ENCODE measurements around the gene FBXO7.

FBXO7 gene

GRCh38 chr22:32492111-32492510, 17.5 kb downstream of the FBXO7 start:
- DNase-seq = no peak

GRCh38 chr22:32493551-32493950, 18.9 kb downstream of the FBXO7 start:
- no peak for DNase-seq

GRCh38 chr22:32494971-32495370, 20.4 kb downstream of the FBXO7 start:
- no peak for DNase-seq

GRCh38 chr22:32499666-32500065, 25.1 kb downstream of the FBXO7 start:
- DNase-seq = no peak

GRCh38 chr22:32501836-32502752, 27.5 kb downstream of the FBXO7 start:
- no peak for DNase-seq

- DNase-seq = no peak
These were observed 34.4 kb downstream of the FBXO7 start for GRCh38 chr22:32509045-32509444.

GRCh38 chr22:32511274-32511673, 36.7 kb downstream of the FBXO7 start:
- DNase-seq = no peak

GRCh38 chr22:32511776-32512175, 37.2 kb downstream of the FBXO7 start:
- no peak for DNase-seq

- no peak for DNase-seq
These were observed 37.8 kb downstream of the FBXO7 start for GRCh38 chr22:32512267-32512982.

- no peak for DNase-seq
These were observed 40.5 kb downstream of the FBXO7 start for GRCh38 chr22:32515084-32515483.

- DNase-seq = no peak
These were observed 42.9 kb downstream of the FBXO7 start for GRCh38 chr22:32517488-32517887.

- DNase-seq = no peak
These were observed 43.3 kb downstream of the FBXO7 start for GRCh38 chr22:32517921-32518320.

GRCh38 chr22:32518381-32518780, 43.8 kb downstream of the FBXO7 start:
- no peak for DNase-seq

- no peak for DNase-seq
These were observed 44.2 kb downstream of the FBXO7 start for GRCh38 chr22:32518848-32519247.

GRCh38 chr22:32520612-32521011, 46.0 kb downstream of the FBXO7 start:
- no peak for DNase-seq

- DNase-seq = no peak
These were observed 47.6 kb downstream of the FBXO7 start for GRCh38 chr22:32522237-32522636.

- no peak for DNase-seq
These were observed 53.1 kb downstream of the FBXO7 start for GRCh38 chr22:32527756-32528155.

- DNase-seq = no peak
These were observed 53.7 kb downstream of the FBXO7 start for GRCh38 chr22:32528316-32528715.

- peak; percentile 23 for DNase-seq
These were observed 54.7 kb downstream of the FBXO7 start for GRCh38 chr22:32528984-32529982.

- DNase-seq = no peak
These were observed 56.6 kb downstream of the FBXO7 start for GRCh38 chr22:32531228-32531627.

GRCh38 chr22:32531931-32532819, 57.6 kb downstream of the FBXO7 start:
- no peak for DNase-seq

- no peak for DNase-seq
These were observed 58.2 kb downstream of the FBXO7 start for GRCh38 chr22:32532820-32533128.
